ENCODE measurements around the gene EGFL8. TPM values are rescaled to one million over a fixed set of nuclear protein-coding genes. Genes with fewer than 3 reads are reported as not detected.
"Not testable (repeated sequence)": the region's sequence is repeated elsewhere in the genome, so short reads cannot be mapped to it uniquely, and the experiment has no call there.

EGFL8 gene
- total RNA-seq, 1 experiment from 2014 or later, result 4.9 TPM

- DNase-seq (ENCODE audit: low spot score), result peak; percentile 74
These were observed 31.7 kb downstream of the EGFL8 start for GRCh38 chr6:32195902-32196681.

GRCh38 chr6:32196682-32197616, 32.6 kb downstream of the EGFL8 start:
- DNase-seq (ENCODE audit: low spot score), result no peak

- DNase-seq (ENCODE audit: low spot score), result no peak
These were observed 33.9 kb downstream of the EGFL8 start for GRCh38 chr6:32198345-32198696.

GRCh38 chr6:32198866-32199265, 34.5 kb downstream of the EGFL8 start:
- DNase-seq (ENCODE audit: low spot score), result no peak

- DNase-seq (ENCODE audit: low spot score), result no peak
These were observed 36.5 kb downstream of the EGFL8 start for GRCh38 chr6:32200711-32201475.

- DNase-seq (ENCODE audit: low spot score), result no peak
These were observed 37.8 kb downstream of the EGFL8 start for GRCh38 chr6:32202186-32202585.

- DNase-seq (ENCODE audit: low spot score), result no peak
These were observed 39.3 kb downstream of the EGFL8 start for GRCh38 chr6:32203426-32204267.

- DNase-seq (ENCODE audit: low spot score), result no peak
These were observed 39.9 kb downstream of the EGFL8 start for GRCh38 chr6:32204268-32204715.

GRCh38 chr6:32208996-32209395, 44.6 kb downstream of the EGFL8 start:
- no peak for DNase-seq (ENCODE audit: low spot score)

- no peak for DNase-seq (ENCODE audit: low spot score)
These were observed 45.8 kb downstream of the EGFL8 start for GRCh38 chr6:32210191-32210601.

- not testable (repeated sequence) for DNase-seq (ENCODE audit: low spot score)
These were observed 47.0 kb downstream of the EGFL8 start for GRCh38 chr6:32211432-32211831.

- DNase-seq (ENCODE audit: low spot score), result no peak
These were observed 47.8 kb downstream of the EGFL8 start for GRCh38 chr6:32212076-32212760.

GRCh38 chr6:32213649-32214048, 49.3 kb downstream of the EGFL8 start:
- no peak for DNase-seq (ENCODE audit: low spot score)

GRCh38 chr6:32214126-32214525, 49.7 kb downstream of the EGFL8 start:
- no peak for DNase-seq (ENCODE audit: low spot score)

GRCh38 chr6:32215617-32216016, 51.2 kb downstream of the EGFL8 start:
- DNase-seq (ENCODE audit: low spot score), result no peak

GRCh38 chr6:32216285-32216684, 51.9 kb downstream of the EGFL8 start:
- DNase-seq (ENCODE audit: low spot score), result no peak

- no peak for DNase-seq (ENCODE audit: low spot score)
These were observed 52.6 kb downstream of the EGFL8 start for GRCh38 chr6:32216998-32217397.

Measured in A172 (cell line).